A549 (cell line): ENCODE results near the gene TMCO6. TPM values are rescaled to one million over a fixed set of nuclear protein-coding genes. Genes with fewer than 3 reads are reported as not detected.
"Not testable (repeated sequence)": the region's sequence is repeated elsewhere in the genome, so short reads cannot be mapped to it uniquely, and the experiment has no call there.

Experiments
- ATAC-seq, 2 experiments: fragments of 200-7000 bp in 1 of 2; fragments of >200 bp in 1 of 2; cut with Nextera tagmentation in 1 of 2; cut with Tn5 transposase in 1 of 2; 3 replicates each; pipeline versions ENCODE4 v1.8.0 to v1.9.1; 2018 to 2020; ENCODE audit warnings: mild to moderate bottlenecking in 1 of 2, moderate library complexity in 1 of 2
- CTCF ChIA-PET: fragments of 300-600 bp; sonication (Branson Sonifier 250); formaldehyde crosslinking; extraction: SDS; loops from one replicate; lab custom pipeline; 2021; ENCODE audit warnings: antibody characterized with exemption, inconsistent platforms; lab: Yijun Ruan, JAX
- POLR2A ChIA-PET: fragments of 350-600 bp; formaldehyde crosslinking; extraction: SDS; loops from one replicate; lab custom pipeline; 2021; ENCODE audit warnings: antibody characterized with exemption, inconsistent platforms; lab: Yijun Ruan, JAX
- DNase-seq, 2 experiments: peaks; one replicate each; pipeline versions ENCODE4 v3.0.0 to v3.0.0-alpha.2; 2011 to 2016; ENCODE audit warnings: low read depth in 1 of 2, low spot score in 1 of 2
- FAIRE-seq: peaks from 2 replicates; lab custom pipeline; 2011; peaks lifted over from hg19 to GRCh38; lab: Jason Lieb, UNC
- H3K27ac ChIP-seq, 2 experiments: fragments of >200 bp; sonication (Bioruptor Twin); formaldehyde crosslinking; 3 replicates each; pipeline ENCODE4 v1.5.1; 2016 to 2017
- H3K4me1 ChIP-seq: fragments of >200 bp; sonication (Bioruptor Twin); formaldehyde crosslinking; 3 replicates; pipeline ENCODE4 v1.6.1; 2016
- H3K4me2 ChIP-seq: fragments of >200 bp; sonication (Bioruptor Twin); formaldehyde crosslinking; 3 replicates; pipeline ENCODE4 v1.6.1; 2016
- H3K4me3 ChIP-seq: fragments of >200 bp; sonication (Bioruptor Twin); formaldehyde crosslinking; 3 replicates; pipeline ENCODE4 v1.5.1; 2016
- H3K9me3 ChIP-seq: fragments of >200 bp; sonication (Bioruptor Twin); formaldehyde crosslinking; 3 replicates; pipeline ENCODE4 v1.6.1; 2016
- CEBPB ChIP-seq, 2 experiments: fragments of >200 bp in 1 of 2; sonication (Bioruptor Twin) in 1 of 2; formaldehyde crosslinking in 1 of 2; IDR thresholded peaks; 2 replicates each; pipeline ENCODE4 v1.6.1; 2012 to 2016
- CHD2 ChIP-seq: fragments of 150-350 bp; IDR thresholded peaks from 2 replicates; pipeline ENCODE4 v1.6.1; 2014; ENCODE audit warnings: low read length; ENCODE audit not compliant: partially characterized antibody
- CHD4 ChIP-seq: fragments of 200-600 bp; sonication (generic); IDR thresholded peaks from 2 replicates; pipeline ENCODE4 v1.6.1; 2016; ENCODE audit warnings: antibody characterized with exemption, mild to moderate bottlenecking, borderline replicate concordance
- HDAC2 ChIP-seq: fragments of 200-600 bp; sonication (generic); IDR thresholded peaks from 2 replicates; pipeline ENCODE4 v1.6.1; 2016
- HEYL ChIP-seq: fragments of 250-450 bp; sonication (Bioruptor Pico); IDR thresholded peaks from 2 replicates; pipeline ENCODE4 v1.8.0; 2021; ENCODE audit warnings: mild to moderate bottlenecking, moderate library complexity
- KDM5A ChIP-seq: fragments of 200-600 bp; sonication (generic); IDR thresholded peaks from 2 replicates; pipeline ENCODE4 v1.6.1; 2016; ENCODE audit warnings: antibody characterized with exemption, mild to moderate bottlenecking
- MAFK ChIP-seq: fragments of 450-650 bp; IDR thresholded peaks from 2 replicates; pipeline ENCODE4 v1.6.1; 2014; ENCODE audit not compliant: partially characterized antibody
- MYC ChIP-seq: IDR thresholded peaks from 2 replicates; pipeline ENCODE4 v1.6.1; 2012; ENCODE audit warnings: mild to moderate bottlenecking, inconsistent platforms, low read length, improper control_type of control experiment, borderline replicate concordance
- NFE2L2 ChIP-seq: fragments of 150-350 bp; conservative IDR thresholded peaks from 2 replicates; pipeline ENCODE4 v1.6.1; 2014; ENCODE audit warnings: low read length
- NR3C1 ChIP-seq: fragments of >200 bp; sonication (Bioruptor Twin); formaldehyde crosslinking; IDR thresholded peaks from 3 replicates; pipeline ENCODE4 v1.6.1; 2017
- RAD21 ChIP-seq, 2 experiments: fragments of >200 bp in 1 of 2; sonication (Bioruptor Twin) in 1 of 2; formaldehyde crosslinking in 1 of 2; IDR thresholded peaks in 1 of 2; conservative IDR thresholded peaks in 1 of 2; 2 replicates in 1 of 2; 3 replicates in 1 of 2; pipeline ENCODE4 v1.6.1; 2012 to 2018; ENCODE audit warnings: inconsistent platforms in 1 of 2
- RCOR1 ChIP-seq: fragments of 150-350 bp; IDR thresholded peaks from 2 replicates; pipeline ENCODE4 v1.6.1; 2014; ENCODE audit warnings: antibody characterized with exemption, low read length, low read depth
- RNF2 ChIP-seq: fragments of 200-600 bp; sonication (generic); IDR thresholded peaks from 2 replicates; pipeline ENCODE4 v1.6.1; 2016; ENCODE audit warnings: low read depth, mild to moderate bottlenecking, antibody characterized with exemption, moderate library complexity, borderline replicate concordance
- SMC3 ChIP-seq: fragments of >200 bp; sonication (Bioruptor Twin); formaldehyde crosslinking; IDR thresholded peaks from 3 replicates; pipeline ENCODE4 v1.6.1; 2018; ENCODE audit warnings: inconsistent platforms
- WGBS: methylation state at CpG from one replicate; pipeline ENCODE4 v1.1.6; 2017; ENCODE audit errors: missing lambda C conversion rate; 5-methylcytosine and 5-hydroxymethylcytosine counted together
- polyA plus RNA-seq, 4 experiments: library from polyadenylated mRNA; depleted of rRNA in 3 of 4; stranded (reverse); fragments of >200 nt; fragmentation: RNase III in 1 of 4; extraction: RNeasy Plus Mini Kit Qiagen cat#74134 plus additional on column Dnase treatment in 1 of 4; gene quantifications; 2 replicates in 3 of 4; 3 replicates in 1 of 4; pipeline ENCODE4 v1.2.3, GENCODE V29; 2011 to 2017
- TF ChIP-seq, protein P1 (sequence below): fragments of 150-350 bp; IDR thresholded peaks from 2 replicates; pipeline ENCODE4 v1.6.1; 2014; ENCODE audit warnings: low read depth, mild to moderate bottlenecking, low read length
- TF ChIP-seq, protein P2 (sequence below): fragments of 200-600 bp; sonication (generic); IDR thresholded peaks from 2 replicates; pipeline ENCODE4 v1.6.1; 2016; ENCODE audit warnings: antibody characterized with exemption, mild to moderate bottlenecking, moderate library complexity
- TF ChIP-seq, protein P3 (sequence below): IDR thresholded peaks from 2 replicates; pipeline ENCODE4 v1.6.1; 2012; ENCODE audit warnings: low read depth, borderline replicate concordance
- TF ChIP-seq, protein P4 (sequence below): fragments of 250-450 bp; sonication (Bioruptor Pico); IDR thresholded peaks from 2 replicates; pipeline ENCODE4 v1.5.0; 2021; ENCODE audit warnings: mild to moderate bottlenecking, moderate library complexity, borderline replicate concordance
- TF ChIP-seq, protein P5 (sequence below): fragments of 250-450 bp; sonication (Bioruptor Pico); IDR thresholded peaks from 2 replicates; pipeline ENCODE4 v1.5.0; 2020; ENCODE audit warnings: low read depth, mild to moderate bottlenecking, moderate library complexity

The TMCO6 gene
- polyA plus RNA-seq, 2 of the 4 experiments (the other 2 are of a cell fraction), result 11.8 to 16.1 TPM

DNA sequence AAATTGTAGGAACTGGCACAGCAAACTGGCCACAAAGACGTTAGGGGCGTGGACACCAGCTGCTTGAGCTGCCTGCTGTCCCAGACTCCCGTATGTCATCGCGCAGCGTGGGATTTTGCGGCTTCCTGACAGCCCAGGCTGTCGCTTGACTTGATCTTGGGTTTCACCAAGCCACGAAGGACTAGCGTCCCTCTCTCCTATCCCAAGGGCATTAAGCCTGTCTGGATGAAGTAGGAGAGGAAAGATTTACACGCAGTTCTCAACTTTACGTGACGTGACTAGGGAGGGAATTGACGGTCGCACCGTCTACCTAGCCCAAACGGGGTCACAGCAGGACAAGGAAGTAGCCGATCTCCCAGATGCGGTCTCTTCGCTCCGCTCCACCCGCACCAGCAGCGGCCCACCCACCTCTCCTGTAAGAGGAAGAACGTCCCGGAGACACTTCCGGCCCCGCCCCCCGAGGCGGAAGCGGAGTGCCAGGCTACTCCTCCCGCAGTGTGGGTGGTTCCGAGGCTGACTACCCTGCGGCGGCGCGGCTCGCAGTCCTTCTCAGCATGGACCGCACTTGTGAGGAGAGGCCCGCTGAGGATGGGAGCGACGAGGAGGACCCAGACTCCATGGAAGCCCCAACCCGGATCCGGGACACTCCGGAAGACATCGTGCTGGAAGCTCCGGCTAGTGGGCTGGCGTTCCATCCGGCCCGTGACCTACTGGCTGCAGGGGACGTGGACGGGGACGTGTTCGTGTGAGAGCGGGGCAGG is 25.3 kb downstream of the TMCO6 start, which contains the start of gene WDR55 (continued):
- TF ChIP-seq HDAC2, result no peak
- TF ChIP-seq, protein P1, sequence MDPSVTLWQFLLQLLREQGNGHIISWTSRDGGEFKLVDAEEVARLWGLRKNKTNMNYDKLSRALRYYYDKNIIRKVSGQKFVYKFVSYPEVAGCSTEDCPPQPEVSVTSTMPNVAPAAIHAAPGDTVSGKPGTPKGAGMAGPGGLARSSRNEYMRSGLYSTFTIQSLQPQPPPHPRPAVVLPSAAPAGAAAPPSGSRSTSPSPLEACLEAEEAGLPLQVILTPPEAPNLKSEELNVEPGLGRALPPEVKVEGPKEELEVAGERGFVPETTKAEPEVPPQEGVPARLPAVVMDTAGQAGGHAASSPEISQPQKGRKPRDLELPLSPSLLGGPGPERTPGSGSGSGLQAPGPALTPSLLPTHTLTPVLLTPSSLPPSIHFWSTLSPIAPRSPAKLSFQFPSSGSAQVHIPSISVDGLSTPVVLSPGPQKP, result no peak
- TF ChIP-seq, protein P2, sequence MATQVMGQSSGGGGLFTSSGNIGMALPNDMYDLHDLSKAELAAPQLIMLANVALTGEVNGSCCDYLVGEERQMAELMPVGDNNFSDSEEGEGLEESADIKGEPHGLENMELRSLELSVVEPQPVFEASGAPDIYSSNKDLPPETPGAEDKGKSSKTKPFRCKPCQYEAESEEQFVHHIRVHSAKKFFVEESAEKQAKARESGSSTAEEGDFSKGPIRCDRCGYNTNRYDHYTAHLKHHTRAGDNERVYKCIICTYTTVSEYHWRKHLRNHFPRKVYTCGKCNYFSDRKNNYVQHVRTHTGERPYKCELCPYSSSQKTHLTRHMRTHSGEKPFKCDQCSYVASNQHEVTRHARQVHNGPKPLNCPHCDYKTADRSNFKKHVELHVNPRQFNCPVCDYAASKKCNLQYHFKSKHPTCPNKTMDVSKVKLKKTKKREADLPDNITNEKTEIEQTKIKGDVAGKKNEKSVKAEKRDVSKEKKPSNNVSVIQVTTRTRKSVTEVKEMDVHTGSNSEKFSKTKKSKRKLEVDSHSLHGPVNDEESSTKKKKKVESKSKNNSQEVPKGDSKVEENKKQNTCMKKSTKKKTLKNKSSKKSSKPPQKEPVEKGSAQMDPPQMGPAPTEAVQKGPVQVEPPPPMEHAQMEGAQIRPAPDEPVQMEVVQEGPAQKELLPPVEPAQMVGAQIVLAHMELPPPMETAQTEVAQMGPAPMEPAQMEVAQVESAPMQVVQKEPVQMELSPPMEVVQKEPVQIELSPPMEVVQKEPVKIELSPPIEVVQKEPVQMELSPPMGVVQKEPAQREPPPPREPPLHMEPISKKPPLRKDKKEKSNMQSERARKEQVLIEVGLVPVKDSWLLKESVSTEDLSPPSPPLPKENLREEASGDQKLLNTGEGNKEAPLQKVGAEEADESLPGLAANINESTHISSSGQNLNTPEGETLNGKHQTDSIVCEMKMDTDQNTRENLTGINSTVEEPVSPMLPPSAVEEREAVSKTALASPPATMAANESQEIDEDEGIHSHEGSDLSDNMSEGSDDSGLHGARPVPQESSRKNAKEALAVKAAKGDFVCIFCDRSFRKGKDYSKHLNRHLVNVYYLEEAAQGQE, result no peak
- no peak for TF ChIP-seq RAD21 (conservative IDR thresholded peaks at IDR 0.05 in 1 of 2, IDR thresholded peaks at IDR 0.05 in 1 of 2)
- TF ChIP-seq CHD2, result no peak
- TF ChIP-seq NFE2L2, result no peak

DNA sequence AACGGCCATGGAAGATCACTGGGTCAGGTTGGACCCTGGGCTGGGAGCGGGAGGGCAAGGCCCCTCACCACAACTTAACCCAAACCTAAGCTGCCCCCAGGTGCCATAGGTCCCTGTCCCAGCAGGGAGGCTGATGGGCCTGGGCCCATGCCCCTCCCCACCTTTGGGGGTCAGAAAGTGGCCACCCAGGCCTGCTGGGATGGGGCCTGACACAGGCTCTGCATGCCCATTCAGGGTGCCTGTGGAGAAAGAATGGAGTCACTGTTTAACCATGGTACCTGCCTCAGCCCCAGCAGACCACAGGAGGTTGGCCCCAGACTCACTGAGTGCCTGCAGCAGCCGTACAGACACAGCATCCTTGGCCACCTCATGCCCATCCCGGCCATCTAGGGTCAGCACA is 31.8 kb downstream of the TMCO6 start:
- peaks cover 10% of the 10 kb centered on the region; the same call in 1 of the 3 replicates for H3K4me1 ChIP-seq
- FAIRE-seq, H3K4me3 ChIP-seq, H3K27ac ChIP-seq, H3K4me2 ChIP-seq, CTCF ChIA-PET, DNase-seq, H3K9me3 ChIP-seq: not testable (repeated sequence)
- 91% methylated on average over 2 of the region's 4 CpGs for WGBS
- ATAC-seq, result peak in 1 of 2 experiments; percentile 2; a peak in 2 of 6 replicates
- POLR2A ChIA-PET, result interaction anchor here (1.7 kb wide), 1 partner anchor 23 kb away, joined by 5 read pairs; the partner anchor contains the start of genes IK and NDUFA2

DNA sequence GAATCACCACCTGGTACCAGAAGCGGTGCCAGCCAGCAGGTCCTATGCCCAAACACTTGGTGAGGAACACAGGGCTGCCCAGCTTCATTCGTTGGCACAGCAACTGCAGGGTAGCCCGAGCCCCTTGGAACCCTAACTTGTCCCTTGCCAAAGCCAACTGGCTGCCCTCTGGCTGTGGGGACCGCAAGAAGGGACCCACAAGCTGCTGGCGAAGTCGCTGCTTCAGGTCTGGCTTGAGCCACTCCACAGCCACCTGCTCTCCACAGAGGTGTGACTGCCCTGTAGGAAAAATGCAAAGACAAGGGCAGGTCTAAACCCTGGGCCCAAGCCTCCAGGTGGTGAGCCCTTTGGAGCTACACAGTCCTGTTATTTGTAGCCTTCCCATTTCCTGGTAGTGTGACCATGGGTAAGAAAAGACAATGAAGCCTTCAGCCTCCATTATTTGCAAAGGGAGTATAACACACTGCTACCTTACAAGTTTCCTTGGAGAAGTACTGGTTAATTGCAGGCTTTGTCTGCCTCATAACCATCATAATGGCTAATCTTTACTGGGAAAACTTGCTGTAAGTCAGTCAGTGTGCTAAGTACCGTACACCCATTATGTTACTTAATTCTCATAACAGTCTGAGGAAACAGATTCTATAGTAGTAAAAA is 32.3 kb downstream of the TMCO6 start:
- WGBS, result 97% methylated on average over 3 of the region's 7 CpGs
- FAIRE-seq (no peak), ATAC-seq (peak; percentile 15 to 67; a peak in 5 of 6 replicates), DNase-seq (no peak)
- TF ChIP-seq CHD4, result no peak
- no peak for TF ChIP-seq KDM5A
- no peak for TF ChIP-seq SMC3
- TF ChIP-seq, protein P3, sequence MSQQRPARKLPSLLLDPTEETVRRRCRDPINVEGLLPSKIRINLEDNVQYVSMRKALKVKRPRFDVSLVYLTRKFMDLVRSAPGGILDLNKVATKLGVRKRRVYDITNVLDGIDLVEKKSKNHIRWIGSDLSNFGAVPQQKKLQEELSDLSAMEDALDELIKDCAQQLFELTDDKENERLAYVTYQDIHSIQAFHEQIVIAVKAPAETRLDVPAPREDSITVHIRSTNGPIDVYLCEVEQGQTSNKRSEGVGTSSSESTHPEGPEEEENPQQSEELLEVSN, result no peak
- TF ChIP-seq CEBPB (IDR thresholded peaks at IDR 0.05), result no peak
- TF ChIP-seq NR3C1, result no peak
- no peak for TF ChIP-seq MAFK
- no peak for TF ChIP-seq HEYL (CRISPR knock-in tag)
- no peak for TF ChIP-seq RCOR1
- no peak for TF ChIP-seq MYC
- no peak for TF ChIP-seq RNF2
- TF ChIP-seq, protein P4, sequence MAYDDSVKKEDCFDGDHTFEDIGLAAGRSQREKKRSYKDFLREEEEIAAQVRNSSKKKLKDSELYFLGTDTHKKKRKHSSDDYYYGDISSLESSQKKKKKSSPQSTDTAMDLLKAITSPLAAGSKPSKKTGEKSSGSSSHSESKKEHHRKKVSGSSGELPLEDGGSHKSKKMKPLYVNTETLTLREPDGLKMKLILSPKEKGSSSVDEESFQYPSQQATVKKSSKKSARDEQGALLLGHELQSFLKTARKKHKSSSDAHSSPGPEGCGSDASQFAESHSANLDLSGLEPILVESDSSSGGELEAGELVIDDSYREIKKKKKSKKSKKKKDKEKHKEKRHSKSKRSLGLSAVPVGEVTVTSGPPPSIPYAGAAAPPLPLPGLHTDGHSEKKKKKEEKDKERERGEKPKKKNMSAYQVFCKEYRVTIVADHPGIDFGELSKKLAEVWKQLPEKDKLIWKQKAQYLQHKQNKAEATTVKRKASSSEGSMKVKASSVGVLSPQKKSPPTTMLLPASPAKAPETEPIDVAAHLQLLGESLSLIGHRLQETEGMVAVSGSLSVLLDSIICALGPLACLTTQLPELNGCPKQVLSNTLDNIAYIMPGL (CRISPR knock-in tag), result no peak
- TF ChIP-seq, protein P5, sequence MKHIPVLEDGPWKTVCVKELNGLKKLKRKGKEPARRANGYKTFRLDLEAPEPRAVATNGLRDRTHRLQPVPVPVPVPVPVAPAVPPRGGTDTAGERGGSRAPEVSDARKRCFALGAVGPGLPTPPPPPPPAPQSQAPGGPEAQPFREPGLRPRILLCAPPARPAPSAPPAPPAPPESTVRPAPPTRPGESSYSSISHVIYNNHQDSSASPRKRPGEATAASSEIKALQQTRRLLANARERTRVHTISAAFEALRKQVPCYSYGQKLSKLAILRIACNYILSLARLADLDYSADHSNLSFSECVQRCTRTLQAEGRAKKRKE (CRISPR knock-in tag), result no peak
- Histone ChIP-seq H3K4me2 (no peak overlapping the region), H3K4me1 (peaks cover 5% of the 10 kb centered on the region; the same call in 1 of the 3 replicates), H3K9me3 (no peaks in the 10 kb centered on the region), H3K27ac (no peak overlapping the region), H3K4me3 (no peak overlapping the region)
- ChIA-PET POLR2A (interaction anchor here (1.7 kb wide), 1 partner anchor 24 kb away, joined by 5 read pairs; the partner anchor contains the start of genes IK and NDUFA2), CTCF (no interaction called here)
